VCaP (cell line): ENCODE data around the gene BEND3.
"Not testable (repeated sequence)": the region's sequence is repeated elsewhere in the genome, so short reads cannot be mapped to it uniquely, and the experiment has no call there.

Source experiments
- H3K27ac ChIP-seq: fragments of 450-650 bp; 2 replicates; pipeline ENCODE4 v1.5.1; 2017
- TF ChIP-seq, protein P1 (sequence below): fragments of 450-650 bp; conservative IDR thresholded peaks from 2 replicates; pipeline ENCODE4 v1.5.1; 2017; ENCODE audit warnings: mild to moderate bottlenecking, moderate library complexity

The BEND3 gene

DNA sequence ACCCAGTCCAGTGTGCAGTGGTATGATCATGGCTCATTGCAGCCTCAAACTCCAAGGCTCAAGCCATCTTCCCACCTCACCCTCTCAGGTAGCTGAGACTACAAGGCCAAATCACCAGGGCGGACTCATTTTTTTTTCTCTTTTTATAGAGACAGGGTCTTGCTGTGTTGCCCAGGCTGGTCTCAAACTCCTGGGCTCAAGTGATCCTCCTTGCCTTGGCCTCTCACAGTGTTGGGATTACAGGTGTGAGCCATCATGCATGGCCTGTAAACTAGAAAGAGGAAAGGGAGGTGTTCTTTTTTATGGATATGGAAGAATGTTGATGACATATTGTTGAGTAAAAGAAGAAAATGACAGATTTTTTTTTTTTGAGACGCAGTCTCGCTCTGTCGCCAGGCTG, 5.1 kb upstream of the BEND3 start:
- TF ChIP-seq, protein P1, sequence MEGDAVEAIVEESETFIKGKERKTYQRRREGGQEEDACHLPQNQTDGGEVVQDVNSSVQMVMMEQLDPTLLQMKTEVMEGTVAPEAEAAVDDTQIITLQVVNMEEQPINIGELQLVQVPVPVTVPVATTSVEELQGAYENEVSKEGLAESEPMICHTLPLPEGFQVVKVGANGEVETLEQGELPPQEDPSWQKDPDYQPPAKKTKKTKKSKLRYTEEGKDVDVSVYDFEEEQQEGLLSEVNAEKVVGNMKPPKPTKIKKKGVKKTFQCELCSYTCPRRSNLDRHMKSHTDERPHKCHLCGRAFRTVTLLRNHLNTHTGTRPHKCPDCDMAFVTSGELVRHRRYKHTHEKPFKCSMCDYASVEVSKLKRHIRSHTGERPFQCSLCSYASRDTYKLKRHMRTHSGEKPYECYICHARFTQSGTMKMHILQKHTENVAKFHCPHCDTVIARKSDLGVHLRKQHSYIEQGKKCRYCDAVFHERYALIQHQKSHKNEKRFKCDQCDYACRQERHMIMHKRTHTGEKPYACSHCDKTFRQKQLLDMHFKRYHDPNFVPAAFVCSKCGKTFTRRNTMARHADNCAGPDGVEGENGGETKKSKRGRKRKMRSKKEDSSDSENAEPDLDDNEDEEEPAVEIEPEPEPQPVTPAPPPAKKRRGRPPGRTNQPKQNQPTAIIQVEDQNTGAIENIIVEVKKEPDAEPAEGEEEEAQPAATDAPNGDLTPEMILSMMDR: no peak
- H3K27ac ChIP-seq: no peak overlapping the region

DNA sequence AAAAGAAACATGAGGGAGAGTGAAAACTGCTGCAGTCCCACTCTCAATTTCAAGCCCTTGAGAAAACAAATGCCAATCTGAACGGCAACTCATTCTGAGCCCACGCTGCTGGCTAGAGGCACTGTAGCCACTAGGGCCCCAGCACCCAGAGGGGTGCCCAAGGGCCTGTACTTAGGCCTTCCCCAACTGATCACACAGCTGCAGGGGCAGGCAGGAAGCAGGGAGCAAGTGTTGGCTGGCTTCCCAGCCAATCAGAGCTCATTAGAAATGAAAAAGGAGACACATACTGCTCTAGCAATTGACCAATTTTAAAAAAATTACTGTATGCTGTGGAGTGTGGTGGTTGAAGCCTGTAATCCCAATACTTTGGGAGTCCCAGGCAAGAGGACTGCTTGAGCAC, 3.7 kb upstream of the BEND3 start:
- TF ChIP-seq, protein P1: no peak
- no peak overlapping the region for H3K27ac ChIP-seq

DNA sequence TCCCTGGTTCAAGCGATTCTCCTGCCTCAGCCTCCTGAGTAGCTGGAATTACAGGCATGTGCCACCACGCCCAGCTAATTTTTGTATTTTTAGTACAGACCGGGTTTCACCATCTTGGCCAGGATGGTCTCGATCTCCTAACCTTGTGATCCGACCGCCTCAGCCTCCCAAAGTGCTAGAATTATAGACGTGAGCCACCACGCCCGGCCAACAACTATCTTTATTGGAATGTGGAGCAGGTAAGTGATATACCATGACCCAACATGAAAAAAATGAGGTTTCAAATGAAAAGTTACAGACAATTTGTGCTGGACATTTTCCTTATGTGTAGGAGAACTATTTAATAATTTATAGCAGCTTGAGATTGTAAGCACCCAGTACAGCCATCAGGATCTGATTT, 3.2 kb upstream of the BEND3 start:
- H3K27ac ChIP-seq: not testable (repeated sequence)

DNA sequence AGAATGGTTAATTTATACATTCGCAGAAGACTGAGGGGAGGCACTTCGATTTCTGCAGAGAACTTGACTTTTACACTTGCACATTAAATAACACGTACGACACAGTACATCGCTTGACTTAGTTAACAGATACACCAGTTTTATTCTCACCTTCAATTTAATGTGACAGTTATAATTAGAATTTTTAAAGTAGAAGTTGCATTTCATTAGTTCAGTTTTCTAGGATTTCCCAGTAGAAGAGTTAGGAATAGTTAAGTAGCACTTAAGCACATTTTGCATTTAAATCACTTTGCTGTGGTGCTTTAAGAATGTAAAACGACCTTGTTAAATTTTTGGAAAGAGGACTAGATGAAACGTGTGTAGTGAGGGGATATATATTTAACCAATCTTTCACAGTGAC, 1.6 kb upstream of the BEND3 start:
- TF ChIP-seq, protein P1: 0 out of 2 replicates have a peak, but pooled peaks have one; percentile 1
- peak overlapping the region; percentile 94 for H3K27ac ChIP-seq

DNA sequence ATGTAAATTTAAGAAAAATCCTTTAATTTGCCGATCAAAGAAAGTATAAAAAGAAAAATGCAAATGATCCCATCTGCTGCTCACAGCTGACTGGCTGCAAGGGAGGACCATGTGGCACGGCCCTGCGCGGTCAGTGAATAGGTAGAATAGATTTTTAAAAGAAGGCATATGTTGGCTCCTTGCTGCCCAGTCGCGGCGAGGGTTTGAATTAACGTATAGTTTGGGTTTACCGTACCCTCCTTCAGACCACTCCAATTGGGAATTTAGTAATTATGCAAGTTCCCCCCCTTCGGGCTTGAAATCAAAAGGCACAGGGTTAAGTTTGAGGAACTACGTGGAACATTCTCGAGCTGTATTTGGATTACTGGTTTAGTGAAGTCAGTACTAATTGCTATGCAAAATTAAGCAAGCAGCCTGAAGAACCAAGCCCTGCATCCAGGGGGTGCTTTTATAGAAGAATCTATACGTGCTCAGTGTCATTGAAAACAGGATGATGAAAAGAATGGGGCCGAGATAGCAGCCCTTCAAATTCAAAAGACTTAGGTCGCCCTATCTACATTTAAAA, 1.1 kb upstream of the BEND3 start:
- H3K27ac ChIP-seq: peak overlapping the region; percentile 94
- TF ChIP-seq, protein P1: peak; percentile 19

DNA sequence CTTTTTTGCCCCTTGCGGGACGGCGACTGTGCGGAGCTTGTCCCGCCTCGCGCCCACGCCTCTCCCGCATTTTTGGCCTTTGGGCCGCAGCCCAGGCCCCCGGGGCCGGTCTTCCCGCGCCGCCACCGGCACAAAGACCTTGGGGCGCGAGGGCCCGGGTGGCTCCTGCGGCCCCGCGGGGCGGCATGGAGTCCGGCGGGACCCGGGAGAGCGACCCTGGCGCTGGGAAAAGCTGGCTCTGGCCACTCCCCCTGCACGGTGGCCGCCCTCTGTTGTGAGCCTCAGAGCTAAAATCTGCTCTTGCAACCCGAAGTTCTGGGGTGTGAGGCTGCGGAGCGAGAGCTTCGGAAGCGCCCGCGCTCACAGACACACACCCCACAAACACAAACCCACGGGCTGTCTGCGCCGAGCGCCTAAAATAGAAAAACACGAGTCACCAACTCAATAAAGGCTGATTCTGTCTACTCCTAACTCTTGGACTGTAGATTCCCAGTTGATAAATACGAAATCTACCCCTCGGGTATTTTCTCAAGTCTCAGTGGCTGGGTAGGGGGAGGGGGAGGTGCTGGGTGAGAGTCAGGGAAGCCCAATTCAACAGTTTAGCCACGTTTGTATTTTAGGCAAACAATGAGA, 496 bp upstream of the BEND3 start:
- peak overlapping the region; percentile 94 for H3K27ac ChIP-seq
- TF ChIP-seq, protein P1: no peak

DNA sequence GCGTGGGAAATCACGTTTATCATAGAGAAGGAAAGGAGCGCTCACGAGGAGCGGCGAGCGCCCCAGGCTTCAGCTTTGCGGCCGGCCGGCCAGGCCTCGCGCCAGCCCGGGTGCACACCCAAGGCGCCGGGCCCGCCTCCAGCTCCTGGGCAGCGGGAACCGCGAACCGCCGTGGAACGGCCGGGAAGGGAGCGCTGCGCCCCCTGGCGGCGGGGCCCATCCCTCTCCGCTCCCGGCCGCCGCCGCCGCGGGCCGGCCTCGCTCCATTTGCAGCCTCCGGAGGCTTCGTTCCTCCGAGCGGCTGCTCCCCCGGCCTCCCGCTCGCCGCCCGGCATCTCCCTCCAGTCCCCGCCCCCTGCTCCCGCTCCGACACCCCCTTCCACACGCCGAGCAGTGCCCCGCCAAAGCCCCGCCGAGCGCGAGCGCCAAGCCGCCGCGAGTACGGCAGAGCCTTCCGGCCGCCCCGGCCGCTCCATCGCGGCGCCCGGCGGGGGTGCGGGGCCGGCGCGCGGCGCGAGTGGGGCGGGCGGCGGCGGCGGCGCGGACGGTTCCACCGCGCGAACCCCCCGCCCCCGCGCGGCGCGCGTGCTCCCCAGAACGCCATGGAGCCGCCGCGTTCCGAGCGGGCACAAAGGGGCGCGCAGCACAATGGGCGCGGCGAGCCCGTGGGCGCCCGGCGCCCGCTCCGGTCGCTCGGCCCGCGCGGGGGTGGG, 946 bp downstream of the BEND3 start:
- peak overlapping the region; percentile 94 for H3K27ac ChIP-seq
- TF ChIP-seq, protein P1: peak; percentile 93

DNA sequence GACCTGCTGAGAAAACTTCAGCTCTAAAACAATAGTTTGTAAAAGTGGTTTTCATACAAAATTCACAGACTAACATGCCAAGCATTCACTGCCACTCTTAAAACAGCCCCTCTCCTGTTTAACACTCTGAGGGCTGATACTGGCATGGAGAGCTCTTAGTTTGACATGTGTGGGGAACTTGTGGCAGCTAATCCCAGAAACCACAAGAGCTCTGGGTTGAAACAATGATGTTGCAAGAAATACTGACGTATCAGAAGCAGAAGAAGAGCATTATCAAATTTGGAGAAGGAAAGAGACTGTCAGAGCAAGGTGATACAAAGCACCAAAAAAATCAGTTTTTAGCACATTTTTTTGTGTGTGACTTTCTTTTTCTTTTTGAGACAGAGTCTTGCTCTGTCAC, 5.1 kb downstream of the BEND3 start:
- H3K27ac ChIP-seq: no peak overlapping the region
- TF ChIP-seq, protein P1: no peak
